HG03571 (cell line): ENCODE results near the gene TRIM2.
"Not testable (repeated sequence)": the region's sequence is repeated elsewhere in the genome, so short reads cannot be mapped to it uniquely, and the experiment has no call there.

Source experiments
- ATAC-seq: cut with Tn5 transposase; IDR thresholded peaks from one replicate; pipeline ENCODE4 v1.9.1; 2021; ENCODE audit not compliant: unreplicated experiment

TRIM2 gene

DNA sequence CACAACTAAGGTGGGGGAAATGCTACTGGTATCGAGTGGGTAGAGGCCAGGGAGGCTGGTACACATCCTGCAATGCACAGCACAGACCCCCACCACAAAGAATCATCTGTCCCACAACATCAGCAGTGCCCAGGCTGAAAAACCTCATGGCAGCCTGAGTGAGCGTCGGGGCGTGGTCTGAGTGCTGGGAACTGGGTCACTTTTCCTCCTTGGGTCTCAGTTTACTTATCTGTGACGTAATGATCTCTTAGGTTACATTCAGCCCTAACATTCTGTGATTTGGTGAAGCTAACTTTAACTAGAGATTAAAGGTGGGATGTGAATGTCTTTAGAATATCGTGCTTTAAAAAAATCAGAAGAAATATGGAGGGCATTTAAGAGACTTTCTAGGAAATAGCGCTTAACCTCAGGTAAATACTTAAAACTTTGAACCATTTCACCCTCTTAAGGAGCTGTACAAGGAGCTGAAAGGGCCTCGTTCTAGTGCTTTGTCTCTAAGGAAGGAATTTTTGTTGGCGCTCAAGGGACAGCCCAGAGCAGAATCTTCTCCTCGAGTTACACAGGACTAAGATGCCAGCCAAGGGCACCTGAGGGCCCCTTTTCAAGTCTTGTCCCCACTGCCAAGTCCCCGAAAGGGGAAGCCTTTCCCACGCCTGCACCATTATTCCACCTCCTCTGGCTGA lies 18.1 kb upstream of the TRIM2 start:
- no peak for ATAC-seq

DNA sequence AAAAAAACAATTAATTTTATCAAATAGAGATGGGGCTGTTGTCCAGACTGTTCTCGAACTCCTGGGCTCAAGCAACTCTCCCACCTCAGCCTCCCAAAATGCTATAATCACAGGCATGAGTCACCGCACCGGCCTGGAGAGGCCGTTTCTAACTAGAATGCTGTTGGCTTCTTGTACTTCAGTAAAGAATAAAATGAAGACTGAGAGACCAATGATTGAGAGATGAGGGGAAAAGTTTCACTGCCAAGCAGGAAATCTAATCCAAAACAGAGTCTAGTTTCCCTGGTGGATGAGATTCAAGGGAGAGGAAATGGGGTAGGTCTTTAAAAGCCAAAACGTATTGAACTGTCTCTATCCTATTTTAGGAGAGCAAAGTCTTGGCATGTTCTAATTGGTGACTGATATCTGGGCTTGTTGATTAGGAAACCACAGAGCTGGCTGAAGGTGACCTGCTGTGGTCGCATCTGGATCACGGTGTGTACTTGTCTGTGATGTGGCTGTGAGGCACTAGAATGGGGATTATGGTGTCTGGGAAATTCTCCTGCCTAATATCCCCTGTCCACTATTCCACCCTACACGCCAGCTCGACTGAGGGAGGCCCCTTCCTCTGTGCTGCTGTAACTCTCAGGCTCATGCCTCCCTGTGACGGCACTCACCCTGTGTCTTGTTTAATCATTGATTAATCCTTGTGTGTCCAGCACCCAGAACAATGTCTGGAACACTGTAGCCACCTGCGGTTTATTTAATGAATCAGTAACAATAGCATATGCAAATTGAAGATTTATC lies 15.0 kb upstream of the TRIM2 start:
- no peak for ATAC-seq

DNA sequence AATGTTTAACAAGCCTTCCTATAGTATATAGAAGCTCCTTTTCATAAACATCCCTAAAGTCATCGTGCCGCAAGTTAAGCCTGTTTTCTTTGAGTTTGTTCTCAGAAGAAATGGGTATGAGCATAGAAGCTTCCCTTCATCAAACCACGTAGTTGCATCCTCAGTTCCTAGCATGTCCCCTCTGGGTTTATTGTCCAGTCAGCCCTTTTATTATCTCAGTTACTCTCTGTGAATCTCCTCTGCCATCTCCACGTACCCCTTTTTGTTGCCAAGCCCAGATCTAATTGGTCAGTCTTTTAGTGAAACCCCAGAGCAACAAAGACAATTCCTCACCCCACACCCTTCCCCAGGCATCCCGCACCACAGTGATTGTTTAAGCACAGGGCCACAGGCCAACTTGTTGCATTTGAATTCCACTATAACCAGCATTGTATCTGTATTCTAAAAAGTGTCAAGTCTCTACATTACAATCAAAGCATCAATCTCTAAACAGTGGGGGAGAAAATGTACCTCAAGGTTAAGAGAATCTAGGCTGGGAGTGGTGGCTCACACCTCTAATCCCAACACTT lies 12.4 kb upstream of the TRIM2 start:
- ATAC-seq, result no peak

DNA sequence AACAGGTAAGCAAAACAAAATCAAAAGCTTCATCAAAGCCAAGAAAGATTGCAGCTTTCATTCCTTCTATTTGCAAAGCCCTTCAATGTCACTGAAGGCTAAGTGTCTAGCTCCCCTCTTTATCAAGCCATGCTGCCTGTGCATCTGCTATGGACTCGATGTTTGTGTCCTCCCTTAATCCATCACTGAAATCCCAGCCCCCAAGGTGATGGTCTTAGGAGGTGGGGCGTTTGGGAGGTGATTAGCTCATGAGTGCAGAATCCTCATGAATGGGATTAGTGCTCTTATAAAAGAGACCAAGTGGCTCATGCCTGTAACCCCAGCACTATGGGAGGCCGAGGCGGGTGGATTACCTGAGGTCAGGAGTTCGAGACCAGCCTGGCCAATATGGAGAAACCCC lies 6.9 kb upstream of the TRIM2 start:
- no peak for ATAC-seq

DNA sequence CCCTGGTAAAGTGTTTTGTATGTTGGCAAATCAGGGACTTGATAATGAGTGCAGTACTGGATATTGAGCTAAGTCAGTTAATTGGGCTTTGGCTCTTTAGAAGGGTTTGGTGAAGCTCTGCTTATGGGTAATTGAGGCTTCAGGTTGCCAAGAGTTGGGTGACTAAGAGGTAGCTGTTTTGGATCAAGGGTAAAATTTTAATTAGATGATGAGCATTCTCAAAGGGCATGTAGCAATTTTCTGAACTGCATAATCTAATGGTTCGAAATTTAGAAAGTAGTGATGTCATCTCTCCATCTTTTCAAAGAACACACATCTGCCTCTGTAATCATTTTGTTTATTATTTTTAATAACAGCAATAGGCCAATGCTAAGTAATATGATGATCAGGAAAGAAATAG lies 5.5 kb upstream of the TRIM2 start:
- ATAC-seq, result no peak

DNA sequence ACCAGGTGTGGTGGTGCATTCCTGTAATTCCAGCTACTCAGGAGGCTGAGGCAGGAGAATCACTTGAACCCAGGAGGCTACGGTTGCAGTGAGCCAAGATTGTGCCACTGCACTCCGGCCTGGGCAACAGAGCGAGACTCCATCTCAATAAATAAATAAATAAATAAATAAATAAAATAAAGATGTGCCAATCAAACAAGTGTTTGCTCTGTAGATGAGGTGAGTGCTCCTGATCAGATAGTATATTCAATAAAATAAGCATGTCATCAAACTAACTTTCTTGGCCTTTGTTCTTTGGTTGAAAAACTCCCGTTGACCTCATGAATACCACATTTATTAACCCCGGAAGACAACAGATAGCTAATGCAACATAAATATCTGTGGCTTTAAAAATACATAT lies 497 bp upstream of the TRIM2 start:
- ATAC-seq, result not testable (repeated sequence)

DNA sequence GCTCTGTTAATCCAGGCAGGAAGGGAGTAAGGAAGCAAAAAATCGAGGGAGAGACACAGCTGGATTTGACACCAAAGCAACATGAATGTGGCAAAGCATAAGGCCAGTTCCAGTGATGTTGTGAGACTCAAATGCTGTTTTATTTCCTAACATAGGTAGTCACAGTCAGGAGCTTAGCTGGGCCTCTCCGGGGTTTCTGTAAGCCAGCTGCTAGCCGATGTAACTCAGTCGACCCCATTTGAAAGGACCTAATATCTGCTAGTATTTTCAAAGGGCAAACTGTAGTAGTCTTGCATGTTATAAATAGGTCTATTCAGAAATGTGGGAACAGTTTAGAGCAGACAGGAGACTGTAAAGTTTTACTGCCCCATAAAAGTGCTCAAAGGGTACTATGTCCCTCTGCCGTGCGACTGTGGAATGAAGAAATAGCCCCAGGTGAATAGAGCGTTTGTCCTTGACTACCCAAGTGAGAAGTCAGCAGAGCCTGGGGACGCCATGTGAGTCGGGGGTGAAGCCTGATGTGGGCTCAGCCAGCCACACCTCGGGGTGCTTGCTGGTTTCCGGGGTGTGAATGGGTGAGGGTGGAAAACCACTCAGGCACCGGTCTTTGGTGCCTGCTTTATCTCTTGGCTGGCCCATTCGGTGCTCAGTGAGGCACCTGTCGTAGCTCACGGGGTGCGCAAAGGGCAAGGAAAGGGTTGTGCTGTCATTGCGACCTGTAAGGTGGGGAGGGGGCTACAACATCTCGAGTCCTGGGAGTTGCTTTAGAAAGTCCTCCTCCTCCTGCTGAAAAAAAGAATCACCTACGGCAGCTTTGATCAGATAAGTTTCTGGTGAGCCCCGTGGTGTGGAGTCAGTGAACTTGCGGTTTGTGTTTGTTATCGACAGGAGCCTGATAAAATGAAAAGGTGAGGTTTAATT lies 745 bp downstream of the TRIM2 start:
- ATAC-seq, result peak; percentile 72

DNA sequence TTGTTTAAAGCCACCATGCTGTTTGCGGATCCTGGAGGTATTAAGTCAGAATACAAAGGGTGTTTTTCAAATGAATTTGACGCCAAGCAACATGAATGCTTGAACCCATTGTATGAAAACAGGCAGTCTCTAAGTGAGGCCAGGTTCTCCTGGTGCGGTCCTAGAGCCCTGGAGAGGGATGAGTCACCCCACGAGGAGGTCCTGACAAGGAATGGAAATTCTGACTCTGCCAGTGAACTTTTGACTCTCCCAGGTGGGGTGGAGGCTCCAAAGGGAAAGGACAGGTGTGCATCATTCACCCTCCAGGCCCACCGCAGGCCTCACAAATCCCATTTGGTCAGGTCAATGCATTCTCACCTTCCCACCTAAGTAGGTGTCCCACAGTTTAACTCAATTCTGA lies 1.5 kb downstream of the TRIM2 start:
- ATAC-seq, result no peak

DNA sequence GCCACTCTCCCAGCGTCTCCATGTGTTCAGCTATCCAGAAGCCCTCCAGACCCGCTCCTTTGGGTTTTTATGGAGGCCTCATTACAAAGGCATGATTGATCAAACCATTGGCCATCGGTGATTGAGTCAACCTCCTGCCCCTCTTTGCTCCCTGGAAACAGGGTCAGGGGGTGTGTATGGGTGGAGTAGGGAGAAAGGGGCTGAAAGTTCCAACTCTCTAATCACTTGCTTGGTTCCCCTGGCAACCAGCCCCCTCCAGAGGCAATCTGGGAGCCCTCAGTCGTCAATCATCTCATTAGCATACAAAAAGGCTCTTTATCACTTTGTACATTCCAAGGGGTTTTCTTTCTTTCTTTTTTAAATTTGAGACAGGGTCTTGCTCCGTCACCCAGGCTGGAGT lies 2.3 kb downstream of the TRIM2 start:
- ATAC-seq, result no peak

DNA sequence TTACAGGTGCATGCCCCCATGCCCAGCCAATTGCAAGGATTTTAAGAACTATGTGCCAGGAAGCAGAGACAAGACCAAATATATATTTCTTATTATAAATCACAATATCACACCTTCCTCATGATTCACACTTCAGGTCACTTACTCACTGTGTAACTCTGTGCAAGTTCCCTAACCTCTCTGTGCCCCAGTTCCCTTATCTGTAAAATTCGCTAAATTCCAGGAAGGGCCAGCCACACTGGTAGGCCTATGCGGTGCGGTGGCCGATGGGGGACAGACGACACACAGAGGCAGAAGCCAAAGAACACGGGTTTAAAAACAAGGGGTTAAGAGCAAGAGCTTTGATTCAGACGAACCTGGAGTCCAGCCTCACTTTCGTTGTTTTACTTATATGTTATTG lies 2.8 kb downstream of the TRIM2 start:
- no peak for ATAC-seq

DNA sequence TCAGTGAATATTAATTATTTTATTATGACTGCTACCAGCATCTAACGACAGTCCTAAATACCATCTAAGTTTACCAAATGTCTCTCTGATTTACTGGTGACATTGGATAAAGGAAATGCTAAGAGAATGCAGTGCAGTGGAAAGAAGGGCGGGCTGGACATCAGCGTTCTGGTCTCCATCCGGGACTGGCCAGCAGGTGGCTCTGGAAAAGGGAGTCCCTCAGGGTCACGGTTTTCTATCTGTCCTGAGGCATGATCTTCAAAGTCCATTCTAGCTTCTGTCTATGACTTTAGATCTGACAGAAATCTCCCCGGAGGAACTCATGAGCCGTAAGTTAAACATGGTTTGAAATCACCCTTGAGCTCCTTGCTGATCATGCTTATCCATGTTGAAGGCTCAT lies 3.3 kb downstream of the TRIM2 start:
- ATAC-seq, result no peak

DNA sequence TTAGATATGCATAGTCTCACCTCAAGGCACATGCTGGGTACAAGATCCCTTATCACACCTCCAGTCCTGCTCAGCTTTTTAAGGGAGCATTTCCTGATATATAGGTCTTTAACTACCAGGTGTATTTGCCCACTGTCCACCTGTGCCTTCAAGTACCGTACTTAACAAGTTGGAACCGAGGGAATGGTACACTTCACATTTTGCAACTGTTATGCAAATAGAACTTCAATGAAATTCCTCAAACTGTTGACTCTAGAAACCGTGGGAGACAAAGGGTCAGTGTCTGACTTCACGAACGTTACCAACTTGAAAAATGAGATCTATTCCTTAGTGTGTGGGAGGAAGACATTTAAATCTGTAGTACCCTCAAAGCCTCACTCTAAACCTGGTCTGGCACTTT lies 5.2 kb downstream of the TRIM2 start:
- no peak for ATAC-seq

DNA sequence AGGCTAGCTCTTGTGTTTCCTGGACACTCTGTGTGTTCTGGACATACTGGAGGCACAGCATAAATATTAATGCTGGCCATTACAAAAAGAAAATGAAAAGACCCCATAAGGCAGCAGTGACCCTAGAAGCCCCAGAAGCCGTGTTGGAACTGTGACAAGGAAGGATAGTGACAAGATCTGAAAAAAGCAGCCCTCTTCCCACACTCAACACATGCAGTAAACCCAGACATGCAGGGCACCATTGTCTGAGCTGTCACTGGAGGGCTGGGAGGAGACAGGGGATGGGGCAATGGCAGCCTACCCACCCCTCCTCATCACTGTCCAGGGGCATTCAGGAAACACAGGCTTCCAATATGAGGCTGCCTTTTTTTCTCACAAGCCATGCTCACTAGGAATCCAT lies 6.5 kb downstream of the TRIM2 start:
- ATAC-seq, result no peak

DNA sequence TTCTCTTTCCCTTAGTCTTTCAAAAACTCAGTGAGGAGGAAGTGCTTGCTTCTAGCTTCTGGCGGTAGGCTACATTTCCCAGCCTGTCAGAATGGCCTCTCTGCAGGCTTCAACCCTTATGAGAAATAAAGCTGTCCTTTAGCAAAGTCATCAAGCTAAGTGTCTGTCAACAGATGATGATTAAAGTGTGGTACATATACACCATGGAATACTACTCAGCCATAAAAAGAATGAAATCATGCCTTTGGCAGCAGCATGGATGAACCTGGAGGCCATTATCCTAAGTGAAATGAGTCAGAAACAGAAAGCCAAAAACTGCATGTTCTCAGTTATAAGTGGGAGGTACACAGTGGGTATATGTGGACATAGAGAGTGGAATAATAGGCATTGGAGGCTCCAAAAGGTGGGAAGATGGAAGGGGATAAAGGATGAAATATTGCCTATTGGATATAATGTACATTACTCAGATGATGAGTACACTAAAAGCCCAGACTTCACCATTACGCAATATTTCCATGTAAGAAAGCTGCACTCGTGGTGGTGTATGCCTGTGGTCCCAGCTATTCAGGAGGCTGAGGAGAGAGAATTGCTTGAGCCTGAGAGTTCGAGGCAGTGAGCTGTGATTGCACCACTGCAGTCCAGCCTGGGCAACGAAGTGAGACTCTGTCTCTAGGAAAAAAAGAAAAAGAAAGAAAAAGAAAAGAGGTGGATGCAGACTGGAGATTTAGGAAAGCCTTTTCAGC lies 7.9 kb downstream of the TRIM2 start:
- ATAC-seq, result no peak

DNA sequence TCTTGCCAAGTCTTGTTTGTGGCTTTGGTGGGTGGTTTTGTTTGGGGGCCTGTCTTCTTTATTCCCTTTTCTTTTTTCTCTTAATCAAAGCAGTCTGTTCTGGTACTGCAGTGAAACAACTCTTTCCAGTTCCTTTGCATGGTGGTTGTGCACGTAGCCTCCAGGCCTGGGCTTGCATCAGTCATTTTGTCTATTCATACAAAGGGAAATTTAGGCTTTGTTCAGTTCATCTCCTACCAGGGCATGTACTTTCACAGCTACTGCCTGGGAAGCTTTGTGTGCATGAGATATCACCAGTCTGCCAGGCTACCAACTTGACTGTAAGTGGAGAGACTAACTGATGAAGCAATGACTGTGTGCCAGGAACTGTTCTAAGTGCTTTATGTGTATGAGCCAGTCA lies 8.5 kb downstream of the TRIM2 start:
- ATAC-seq, result no peak

DNA sequence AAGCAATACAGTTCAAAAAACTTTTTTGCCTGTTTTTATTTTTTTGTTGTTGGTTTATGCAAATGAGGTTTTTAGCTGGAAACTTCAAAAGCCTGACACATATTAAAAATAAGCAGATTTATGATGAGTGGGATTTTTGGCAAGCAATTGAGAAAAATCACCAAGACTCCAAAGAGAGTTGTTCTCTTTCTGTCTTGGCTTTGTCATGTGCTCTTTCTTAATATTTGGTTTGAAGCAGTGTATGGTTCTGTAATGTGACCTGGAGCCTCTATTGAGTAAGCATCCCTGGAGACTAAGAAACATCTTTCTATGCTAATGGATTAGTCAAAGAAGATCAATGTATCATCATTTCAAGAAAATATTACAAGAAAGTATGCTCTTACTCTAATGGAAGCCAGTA lies 11.7 kb downstream of the TRIM2 start:
- no peak for ATAC-seq

DNA sequence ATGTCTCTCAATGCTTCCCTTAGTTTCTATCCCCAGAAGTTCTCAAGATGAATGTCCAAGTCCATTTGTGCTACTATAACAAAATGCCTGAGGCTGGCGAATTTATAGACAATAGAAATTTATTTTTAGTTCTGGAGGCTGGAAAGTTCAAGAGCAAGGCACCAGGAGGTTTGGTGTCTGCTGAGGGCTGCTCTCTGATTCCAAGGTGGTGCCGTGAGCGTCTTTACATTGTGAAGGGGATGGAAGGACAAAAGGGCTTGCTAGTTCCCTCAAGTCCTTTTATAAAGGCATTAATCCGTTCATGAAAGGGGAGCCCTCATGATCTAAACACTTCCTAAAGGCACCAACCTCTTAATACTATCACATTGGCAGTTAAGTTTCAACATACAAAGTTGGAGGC lies 12.3 kb downstream of the TRIM2 start:
- ATAC-seq, result no peak

DNA sequence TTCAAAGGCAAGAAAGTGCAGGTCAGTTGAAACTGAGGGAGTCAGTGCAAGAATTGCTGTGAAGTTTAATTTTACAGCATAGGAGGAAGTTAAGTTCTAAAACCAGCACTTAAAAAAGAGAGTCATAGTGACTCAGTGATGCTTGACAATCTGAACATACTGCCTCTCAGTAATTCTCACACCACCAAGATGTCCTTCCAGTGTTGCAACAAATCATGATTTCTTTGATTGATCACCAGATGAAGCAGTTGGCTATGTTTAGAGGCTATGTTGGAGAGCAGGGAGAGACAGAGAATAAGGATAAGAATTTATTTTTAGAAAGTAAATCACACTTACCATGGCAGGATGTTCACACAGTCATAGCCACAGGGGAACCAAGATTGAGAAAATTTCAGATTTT lies 13.2 kb downstream of the TRIM2 start:
- ATAC-seq, result no peak

DNA sequence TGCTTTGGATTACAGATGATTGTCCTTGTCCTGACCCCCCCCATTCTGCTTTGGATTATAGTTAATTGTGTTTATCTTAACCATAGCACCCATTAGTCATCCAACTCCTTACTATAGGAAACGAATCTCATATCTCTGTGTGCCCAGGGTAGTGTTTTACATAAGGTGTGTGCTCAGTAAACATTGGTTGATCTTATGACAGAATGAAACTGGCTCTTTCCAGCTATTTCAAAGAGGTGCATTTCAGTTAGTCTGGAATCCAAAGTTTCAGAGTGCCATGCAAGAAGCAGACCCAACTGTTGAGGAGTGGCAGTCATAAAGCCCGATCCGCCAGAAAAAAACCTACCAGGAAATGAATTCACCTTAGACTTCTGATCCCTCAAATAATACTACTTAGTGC lies 14.7 kb downstream of the TRIM2 start:
- ATAC-seq, result no peak

DNA sequence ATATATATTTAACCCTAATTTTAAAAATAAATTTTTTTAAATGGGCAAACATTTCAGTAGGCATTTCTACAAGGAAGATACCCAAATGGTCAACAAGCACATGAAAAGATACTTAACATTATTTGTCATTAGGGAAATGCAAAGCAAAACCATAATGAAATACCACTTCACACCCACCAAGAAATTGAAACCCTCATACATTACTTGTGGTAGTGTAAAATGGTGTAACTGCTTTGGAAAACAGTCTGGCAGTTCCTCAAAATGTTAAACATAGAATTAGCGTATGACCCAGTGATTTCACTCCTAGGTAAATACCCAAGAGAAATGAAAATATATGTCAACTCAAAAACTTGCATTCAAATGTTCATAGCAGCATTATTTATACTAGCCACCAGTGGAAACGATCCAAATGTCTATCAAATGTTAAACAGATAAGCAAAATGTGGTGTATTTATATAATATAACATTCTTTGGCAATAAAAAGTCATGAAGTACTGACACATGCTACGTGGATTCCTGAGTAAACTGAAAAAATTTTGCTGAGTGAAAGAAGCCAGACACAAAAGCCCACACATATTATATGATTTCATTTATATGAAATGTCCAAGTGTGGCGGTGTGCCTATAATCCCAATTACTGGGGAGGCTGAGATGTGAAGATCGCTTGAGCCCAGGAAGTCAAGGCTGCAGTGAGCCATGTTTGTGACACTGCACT lies 16.6 kb downstream of the TRIM2 start:
- no peak for ATAC-seq
